22Rv1 (cell line): ENCODE data around the gene CHST15.

Source experiments
- ZFX ChIP-seq: fragments of 450-650 bp; IDR thresholded peaks from 2 replicates; pipeline ENCODE4 v1.6.1; 2017; ENCODE audit warnings: antibody characterized with exemption, borderline replicate concordance
- TF ChIP-seq, protein P1 (sequence below): fragments of 450-650 bp; IDR thresholded peaks from 2 replicates; pipeline ENCODE4 v1.5.1; 2017; ENCODE audit warnings: mild to moderate bottlenecking

DNA sequence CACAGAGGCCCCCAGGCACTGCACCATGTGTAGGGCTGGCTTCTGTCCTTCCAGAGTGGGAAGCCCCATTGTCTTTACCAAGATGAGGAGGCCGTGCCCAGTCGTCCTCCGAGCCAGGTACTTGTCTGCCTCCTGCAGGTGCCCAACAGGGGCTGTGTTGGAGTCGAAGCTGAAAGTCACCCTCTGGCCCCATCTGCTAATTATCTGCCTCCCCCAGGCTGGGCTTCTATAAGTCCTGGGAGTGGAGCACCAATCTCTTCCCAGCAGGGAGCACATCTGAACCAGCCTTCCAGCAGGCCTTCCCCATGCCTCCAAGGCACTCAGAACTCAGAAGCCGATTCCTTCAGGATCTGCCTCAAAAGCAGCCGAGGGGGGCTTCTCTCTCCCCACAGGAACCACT, 11.6 kb upstream of the CHST15 start:
- TF ChIP-seq, protein P1, sequence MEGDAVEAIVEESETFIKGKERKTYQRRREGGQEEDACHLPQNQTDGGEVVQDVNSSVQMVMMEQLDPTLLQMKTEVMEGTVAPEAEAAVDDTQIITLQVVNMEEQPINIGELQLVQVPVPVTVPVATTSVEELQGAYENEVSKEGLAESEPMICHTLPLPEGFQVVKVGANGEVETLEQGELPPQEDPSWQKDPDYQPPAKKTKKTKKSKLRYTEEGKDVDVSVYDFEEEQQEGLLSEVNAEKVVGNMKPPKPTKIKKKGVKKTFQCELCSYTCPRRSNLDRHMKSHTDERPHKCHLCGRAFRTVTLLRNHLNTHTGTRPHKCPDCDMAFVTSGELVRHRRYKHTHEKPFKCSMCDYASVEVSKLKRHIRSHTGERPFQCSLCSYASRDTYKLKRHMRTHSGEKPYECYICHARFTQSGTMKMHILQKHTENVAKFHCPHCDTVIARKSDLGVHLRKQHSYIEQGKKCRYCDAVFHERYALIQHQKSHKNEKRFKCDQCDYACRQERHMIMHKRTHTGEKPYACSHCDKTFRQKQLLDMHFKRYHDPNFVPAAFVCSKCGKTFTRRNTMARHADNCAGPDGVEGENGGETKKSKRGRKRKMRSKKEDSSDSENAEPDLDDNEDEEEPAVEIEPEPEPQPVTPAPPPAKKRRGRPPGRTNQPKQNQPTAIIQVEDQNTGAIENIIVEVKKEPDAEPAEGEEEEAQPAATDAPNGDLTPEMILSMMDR = no peak
- no peak for TF ChIP-seq ZFX
